Measurements from ENCODE around the gene C22orf15.

DNA sequence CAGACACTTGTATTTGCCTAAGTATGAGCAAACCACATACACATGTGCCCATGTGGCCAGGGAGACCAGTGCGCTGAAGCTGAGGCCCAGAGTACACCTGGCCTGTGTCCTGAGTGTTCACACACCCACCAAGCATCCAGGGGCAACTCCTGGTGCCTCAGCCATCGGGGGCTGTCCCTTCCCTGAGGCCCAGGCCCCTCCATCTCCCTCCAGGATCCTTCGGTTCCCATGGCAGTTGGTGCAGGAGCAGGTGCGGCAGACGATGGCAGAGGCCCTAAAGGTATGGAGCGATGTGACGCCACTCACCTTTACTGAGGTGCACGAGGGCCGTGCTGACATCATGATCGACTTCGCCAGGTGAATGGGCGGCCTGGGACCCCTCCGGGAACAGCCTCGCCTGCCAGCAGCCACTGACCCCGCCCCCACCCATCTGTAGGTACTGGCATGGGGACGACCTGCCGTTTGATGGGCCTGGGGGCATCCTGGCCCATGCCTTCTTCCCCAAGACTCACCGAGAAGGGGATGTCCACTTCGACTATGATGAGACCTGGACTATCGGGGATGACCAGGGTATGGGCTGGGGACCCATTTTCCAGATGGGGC lies 17.5 kb downstream of the C22orf15 start:
- TF ChIP-seq, protein P1, sequence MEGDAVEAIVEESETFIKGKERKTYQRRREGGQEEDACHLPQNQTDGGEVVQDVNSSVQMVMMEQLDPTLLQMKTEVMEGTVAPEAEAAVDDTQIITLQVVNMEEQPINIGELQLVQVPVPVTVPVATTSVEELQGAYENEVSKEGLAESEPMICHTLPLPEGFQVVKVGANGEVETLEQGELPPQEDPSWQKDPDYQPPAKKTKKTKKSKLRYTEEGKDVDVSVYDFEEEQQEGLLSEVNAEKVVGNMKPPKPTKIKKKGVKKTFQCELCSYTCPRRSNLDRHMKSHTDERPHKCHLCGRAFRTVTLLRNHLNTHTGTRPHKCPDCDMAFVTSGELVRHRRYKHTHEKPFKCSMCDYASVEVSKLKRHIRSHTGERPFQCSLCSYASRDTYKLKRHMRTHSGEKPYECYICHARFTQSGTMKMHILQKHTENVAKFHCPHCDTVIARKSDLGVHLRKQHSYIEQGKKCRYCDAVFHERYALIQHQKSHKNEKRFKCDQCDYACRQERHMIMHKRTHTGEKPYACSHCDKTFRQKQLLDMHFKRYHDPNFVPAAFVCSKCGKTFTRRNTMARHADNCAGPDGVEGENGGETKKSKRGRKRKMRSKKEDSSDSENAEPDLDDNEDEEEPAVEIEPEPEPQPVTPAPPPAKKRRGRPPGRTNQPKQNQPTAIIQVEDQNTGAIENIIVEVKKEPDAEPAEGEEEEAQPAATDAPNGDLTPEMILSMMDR (conservative IDR thresholded peaks at IDR 0.05; ENCODE audit: low read length), result no peak
- TF ChIP-seq EZH2phosphoT487 (IDR thresholded peaks at IDR 0.05; ENCODE audit: borderline replicate concordance, low read depth, low read length), result no peak
